ENCODE measurements around the gene RBFOX1. TPM values are rescaled to one million over a fixed set of nuclear protein-coding genes. Genes with fewer than 3 reads are reported as not detected.

RBFOX1 gene
- total and polyA plus RNA-seq, 2 donors (not counting 1 experiment from before 2014, with no cell fraction given): not detected

GRCh38 chr16:7628981-7629380 lies 296.3 kb downstream of the RBFOX1 start:
- no peaks in the 10 kb centered on the region for H4K20me1 ChIP-seq (ENCODE audit: control insufficient read depth, insufficient read depth, low read length, poor library complexity, severe bottlenecking)
- H3K4me1 Mint-ChIP-seq: no peaks in the 10 kb centered on the region
- ATAC-seq (ENCODE audit: low read depth) (no peak), DNase-seq (no peak)
- H3K27me3 ChIP-seq (replicated peaks in 1 of 4; ENCODE audit: control extremely low read depth in 1 of 4, control insufficient read depth in 3 of 4, insufficient read depth in 4 of 4, low read length in 3 of 4): no peaks in the 10 kb centered on the region
- H3K4me3 Mint-ChIP-seq: no peak overlapping the region
- peaks cover 0 to 7% (median 0%) of the 10 kb centered on the region in 3 donors for H3K9me3 ChIP-seq (ENCODE audit: control extremely low read depth in 1 of 3, control insufficient read depth in 2 of 3, insufficient read depth in 1 of 3, low read length in 2 of 3)
- H3K36me3 ChIP-seq (replicated peaks in 1 of 2; ENCODE audit: control extremely low read depth in 1 of 2, control insufficient read depth in 1 of 2, extremely low read depth in 1 of 2, insufficient read depth in 2 of 2, low read length in 1 of 2): no peaks in the 10 kb centered on the region
- no peak overlapping the region for H3K4me3 ChIP-seq (ENCODE audit: control extremely low read depth in 1 of 5, extremely low read depth in 1 of 5, insufficient read depth in 1 of 5, low read depth in 2 of 5, low read length in 4 of 5)
- no peak for TF ChIP-seq EZH2 (IDR thresholded peaks at IDR 0.05; ENCODE audit: borderline replicate concordance, insufficient read depth, low read depth, low read length, poor library complexity, severe bottlenecking)
- TF ChIP-seq, protein P1, sequence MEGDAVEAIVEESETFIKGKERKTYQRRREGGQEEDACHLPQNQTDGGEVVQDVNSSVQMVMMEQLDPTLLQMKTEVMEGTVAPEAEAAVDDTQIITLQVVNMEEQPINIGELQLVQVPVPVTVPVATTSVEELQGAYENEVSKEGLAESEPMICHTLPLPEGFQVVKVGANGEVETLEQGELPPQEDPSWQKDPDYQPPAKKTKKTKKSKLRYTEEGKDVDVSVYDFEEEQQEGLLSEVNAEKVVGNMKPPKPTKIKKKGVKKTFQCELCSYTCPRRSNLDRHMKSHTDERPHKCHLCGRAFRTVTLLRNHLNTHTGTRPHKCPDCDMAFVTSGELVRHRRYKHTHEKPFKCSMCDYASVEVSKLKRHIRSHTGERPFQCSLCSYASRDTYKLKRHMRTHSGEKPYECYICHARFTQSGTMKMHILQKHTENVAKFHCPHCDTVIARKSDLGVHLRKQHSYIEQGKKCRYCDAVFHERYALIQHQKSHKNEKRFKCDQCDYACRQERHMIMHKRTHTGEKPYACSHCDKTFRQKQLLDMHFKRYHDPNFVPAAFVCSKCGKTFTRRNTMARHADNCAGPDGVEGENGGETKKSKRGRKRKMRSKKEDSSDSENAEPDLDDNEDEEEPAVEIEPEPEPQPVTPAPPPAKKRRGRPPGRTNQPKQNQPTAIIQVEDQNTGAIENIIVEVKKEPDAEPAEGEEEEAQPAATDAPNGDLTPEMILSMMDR (IDR thresholded peaks at IDR 0.05): no peak
- no peaks in the 10 kb centered on the region for H3K79me2 ChIP-seq (ENCODE audit: control insufficient read depth, insufficient read depth, low read length)
- no peak overlapping the region for H3K4me2 ChIP-seq (replicated peaks; ENCODE audit: low read depth, low read length, poor library complexity, severe bottlenecking)
- H2AFZ ChIP-seq (ENCODE audit: insufficient read depth, low read depth, low read length, poor library complexity, severe bottlenecking): no peak overlapping the region
- WGBS (ENCODE audit: insufficient coverage): 90% methylated on average over 4 of the region's 6 CpGs
- H3K27ac Mint-ChIP-seq: no peak overlapping the region
- intact Hi-C loops (cut with micrococcal nuclease): no loop called here
- no peak overlapping the region for H3K27ac ChIP-seq (ENCODE audit: low read length in 2 of 2)
- CTCF ChIA-PET: no interaction called here
- H3K9me3 Mint-ChIP-seq (ENCODE audit: insufficient read depth): peaks cover 6% of the 10 kb centered on the region
- H3K4me1 ChIP-seq (ENCODE audit: control insufficient read depth in 2 of 2, insufficient read depth in 2 of 2, low read length in 2 of 2): no peaks in the 10 kb centered on the region
- no peak overlapping the region for H3K9ac ChIP-seq (ENCODE audit: low read length)
- H3K27me3 Mint-ChIP-seq: no peaks in the 10 kb centered on the region
- POLR2A ChIA-PET: no interaction called here

DNA sequence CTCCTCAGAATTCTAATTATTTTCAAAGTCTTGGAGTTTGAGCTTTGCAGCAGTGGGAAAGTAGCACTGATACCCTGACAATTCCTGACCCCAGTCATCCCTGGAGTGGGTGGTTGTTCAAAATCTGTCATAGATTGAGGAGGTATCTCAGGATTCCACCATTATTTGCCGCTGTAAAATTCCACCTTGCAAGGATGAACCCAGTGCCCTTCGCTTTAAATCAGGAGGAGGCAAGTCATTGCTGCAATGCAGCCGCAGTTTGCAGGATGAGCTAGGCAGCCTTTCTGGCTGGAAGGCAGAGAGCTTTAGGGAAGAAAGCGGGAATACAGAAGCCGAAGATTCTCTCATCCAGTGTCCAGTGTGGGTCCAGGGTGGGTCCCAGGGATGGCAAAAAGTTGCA lies 296.9 kb downstream of the RBFOX1 start:
- no peaks in the 10 kb centered on the region for H4K20me1 ChIP-seq (ENCODE audit: control insufficient read depth, insufficient read depth, low read length, poor library complexity, severe bottlenecking)
- no peaks in the 10 kb centered on the region for H3K4me1 ChIP-seq (ENCODE audit: control insufficient read depth in 2 of 2, insufficient read depth in 2 of 2, low read length in 2 of 2)
- WGBS (ENCODE audit: insufficient coverage): 95% methylated on average over 5 of the region's 5 CpGs
- ChIA-PET POLR2A (no interaction called here), CTCF (no interaction called here)
- TF ChIP-seq, protein P1 (IDR thresholded peaks at IDR 0.05): no peak
- TF ChIP-seq EZH2 (IDR thresholded peaks at IDR 0.05; ENCODE audit: borderline replicate concordance, insufficient read depth, low read depth, low read length, poor library complexity, severe bottlenecking): no peak
- peaks cover 6% of the 10 kb centered on the region for H3K9me3 Mint-ChIP-seq (ENCODE audit: insufficient read depth)
- DNase-seq (no peak), ATAC-seq (ENCODE audit: low read depth) (no peak)
- H2AFZ ChIP-seq (ENCODE audit: insufficient read depth, low read depth, low read length, poor library complexity, severe bottlenecking): no peak overlapping the region
- H3K27me3 ChIP-seq (replicated peaks in 1 of 4; ENCODE audit: control extremely low read depth in 1 of 4, control insufficient read depth in 3 of 4, insufficient read depth in 4 of 4, low read length in 3 of 4): no peaks in the 10 kb centered on the region
- H3K4me1 Mint-ChIP-seq: no peaks in the 10 kb centered on the region
- no peak overlapping the region for H3K4me3 Mint-ChIP-seq
- H3K27ac ChIP-seq (ENCODE audit: low read length in 2 of 2): no peak overlapping the region
- H3K79me2 ChIP-seq (ENCODE audit: control insufficient read depth, insufficient read depth, low read length): no peaks in the 10 kb centered on the region
- H3K27ac Mint-ChIP-seq: no peak overlapping the region
- no peaks in the 10 kb centered on the region for H3K27me3 Mint-ChIP-seq
- H3K9me3 ChIP-seq (ENCODE audit: control extremely low read depth in 1 of 3, control insufficient read depth in 2 of 3, insufficient read depth in 1 of 3, low read length in 2 of 3): peaks cover 0 to 7% (median 0%) of the 10 kb centered on the region in 3 donors
- H3K36me3 ChIP-seq (replicated peaks in 1 of 2; ENCODE audit: control extremely low read depth in 1 of 2, control insufficient read depth in 1 of 2, extremely low read depth in 1 of 2, insufficient read depth in 2 of 2, low read length in 1 of 2): no peaks in the 10 kb centered on the region
- intact Hi-C loops (cut with micrococcal nuclease): no loop called here
- H3K4me2 ChIP-seq (replicated peaks; ENCODE audit: low read depth, low read length, poor library complexity, severe bottlenecking): no peak overlapping the region
- H3K9ac ChIP-seq (ENCODE audit: low read length): no peak overlapping the region
- H3K4me3 ChIP-seq (ENCODE audit: control extremely low read depth in 1 of 5, extremely low read depth in 1 of 5, insufficient read depth in 1 of 5, low read depth in 2 of 5, low read length in 4 of 5): no peak overlapping the region
